OCI-LY1 (cell line): ENCODE results near the gene CCDC167.

Experiments used
- CTCF ChIP-seq: fragments of 200-600 bp; sonication (generic), shearing (Covaris generic); IDR thresholded peaks from 2 replicates; pipeline ENCODE4 v1.5.1; 2017; ENCODE audit warnings: mild to moderate bottlenecking, antibody characterized with exemption, low read length, moderate library complexity, mixed read lengths
- EZH2 ChIP-seq: fragments of 200-600 bp; sonication (generic), shearing (Covaris generic); IDR thresholded peaks from 2 replicates; pipeline ENCODE4 v1.8.0; 2017; ENCODE audit warnings: borderline replicate concordance, mixed run types, mild to moderate bottlenecking, antibody characterized with exemption, low read length, moderate library complexity, mixed read lengths

- TF ChIP-seq CTCF (no peak), EZH2 (no peak)
Observed at GRCh38 chr6:37531026-37531425, 31.3 kb upstream of the CCDC167 start.
